KMS-11 (cell line): ENCODE data around the gene YBEY.

ENCODE experiments used
- H2AFZ ChIP-seq: fragments of 200-600 bp; sonication (generic); 2 replicates; pipeline ENCODE4 v1.6.1; 2016; ENCODE audit warnings: antibody characterized with exemption, mixed run types, low read depth
- H3K27ac ChIP-seq: fragments of 200-600 bp; sonication (generic); 2 replicates; pipeline ENCODE4 v1.6.1; 2016; ENCODE audit warnings: mild to moderate bottlenecking, mixed run types
- H3K27me3 ChIP-seq: fragments of 200-600 bp; sonication (generic); 2 replicates; pipeline ENCODE4 v1.6.1; 2017; ENCODE audit warnings: mild to moderate bottlenecking, low read depth, mixed run types, moderate library complexity; ENCODE audit not compliant: insufficient read depth
- H3K36me3 ChIP-seq: fragments of 200-600 bp; sonication (generic); 2 replicates; pipeline ENCODE4 v1.6.1; 2017; ENCODE audit warnings: mild to moderate bottlenecking, mixed run types; ENCODE audit not compliant: insufficient read depth
- H3K4me1 ChIP-seq: fragments of 200-600 bp; sonication (generic); 2 replicates; pipeline ENCODE4 v1.6.1; 2016; ENCODE audit warnings: mild to moderate bottlenecking, low read depth, mixed run types; ENCODE audit not compliant: poor library complexity, severe bottlenecking
- H3K4me2 ChIP-seq: fragments of 200-600 bp; sonication (generic); 2 replicates; pipeline ENCODE4 v1.7.0; 2016; ENCODE audit warnings: mild to moderate bottlenecking, mixed run types
- H3K4me3 ChIP-seq: fragments of 200-600 bp; sonication (generic); IDR thresholded peaks from 2 replicates; pipeline ENCODE4 v1.6.1; 2017; ENCODE audit warnings: low read depth, low read length, mixed read lengths; ENCODE audit not compliant: insufficient read depth
- H3K79me2 ChIP-seq: fragments of 200-600 bp; sonication (generic); 2 replicates; pipeline ENCODE4 v1.6.1; 2016; ENCODE audit warnings: low read depth, mixed run types; ENCODE audit not compliant: insufficient read depth
- H3K9ac ChIP-seq: fragments of 200-600 bp; sonication (generic); 2 replicates; pipeline ENCODE4 v1.6.1; 2016; ENCODE audit warnings: mild to moderate bottlenecking, mixed run types
- H4K20me1 ChIP-seq: fragments of 200-600 bp; sonication (generic); 2 replicates; pipeline ENCODE4 v1.6.1; 2016; ENCODE audit warnings: mild to moderate bottlenecking, mixed run types; ENCODE audit not compliant: insufficient read depth
- CTCF ChIP-seq: fragments of 200-600 bp; sonication (generic); conservative IDR thresholded peaks from 2 replicates; pipeline ENCODE4 v1.6.1; 2017; ENCODE audit warnings: low read depth, mild to moderate bottlenecking, antibody characterized with exemption, low read length, moderate library complexity, mixed read lengths

The YBEY gene

GRCh38 chr21:46311568-46311967 is 25.4 kb downstream of the YBEY start:
- no peak overlapping the region for H3K4me2 ChIP-seq
- H3K9ac ChIP-seq = no peak overlapping the region
- no peak overlapping the region for H2AFZ ChIP-seq
- H3K27ac ChIP-seq = no peak overlapping the region
- H3K36me3 ChIP-seq = no peaks in the 10 kb centered on the region
- H3K79me2 ChIP-seq = no peaks in the 10 kb centered on the region
- TF ChIP-seq CTCF = no peak
- H4K20me1 ChIP-seq = no peaks in the 10 kb centered on the region
- no peak overlapping the region for H3K4me3 ChIP-seq
- no peaks in the 10 kb centered on the region for H3K27me3 ChIP-seq
- peaks cover 15% of the 10 kb centered on the region for H3K4me1 ChIP-seq

- TF ChIP-seq CTCF = no peak
- H3K27me3 ChIP-seq = no peaks in the 10 kb centered on the region
- no peak overlapping the region for H3K9ac ChIP-seq
- no peaks in the 10 kb centered on the region for H3K36me3 ChIP-seq
- H3K27ac ChIP-seq = no peak overlapping the region
- no peak overlapping the region for H3K4me3 ChIP-seq
- H4K20me1 ChIP-seq = no peaks in the 10 kb centered on the region
- no peak overlapping the region for H3K4me2 ChIP-seq
- peaks cover 15% of the 10 kb centered on the region for H3K4me1 ChIP-seq
- no peak overlapping the region for H2AFZ ChIP-seq
- no peaks in the 10 kb centered on the region for H3K79me2 ChIP-seq
Observed at GRCh38 chr21:46312949-46313348, 26.8 kb downstream of the YBEY start.

GRCh38 chr21:46314441-46315020 is 28.4 kb downstream of the YBEY start:
- H3K4me3 ChIP-seq = no peak overlapping the region
- no peaks in the 10 kb centered on the region for H3K79me2 ChIP-seq
- no peak overlapping the region for H3K9ac ChIP-seq
- H3K27me3 ChIP-seq = no peaks in the 10 kb centered on the region
- H2AFZ ChIP-seq = no peak overlapping the region
- TF ChIP-seq CTCF = no peak
- no peak overlapping the region for H3K27ac ChIP-seq
- no peaks in the 10 kb centered on the region for H4K20me1 ChIP-seq
- no peaks in the 10 kb centered on the region for H3K36me3 ChIP-seq
- peaks cover under 1% of the 10 kb centered on the region for H3K4me1 ChIP-seq
- no peak overlapping the region for H3K4me2 ChIP-seq

GRCh38 chr21:46316708-46317324 is 30.7 kb downstream of the YBEY start:
- Histone ChIP-seq H3K4me1 (peaks cover 14% of the 10 kb centered on the region), H3K4me3 (no peak overlapping the region), H2AFZ (no peak overlapping the region), H3K27ac (no peak overlapping the region), H3K79me2 (peaks cover 16% of the 10 kb centered on the region), H3K4me2 (no peak overlapping the region), H3K36me3 (no peaks in the 10 kb centered on the region), H3K9ac (no peak overlapping the region), H4K20me1 (no peaks in the 10 kb centered on the region), H3K27me3 (no peaks in the 10 kb centered on the region)
- no peak for TF ChIP-seq CTCF
